Measurements from ENCODE around the gene TNPO3.

DNA sequence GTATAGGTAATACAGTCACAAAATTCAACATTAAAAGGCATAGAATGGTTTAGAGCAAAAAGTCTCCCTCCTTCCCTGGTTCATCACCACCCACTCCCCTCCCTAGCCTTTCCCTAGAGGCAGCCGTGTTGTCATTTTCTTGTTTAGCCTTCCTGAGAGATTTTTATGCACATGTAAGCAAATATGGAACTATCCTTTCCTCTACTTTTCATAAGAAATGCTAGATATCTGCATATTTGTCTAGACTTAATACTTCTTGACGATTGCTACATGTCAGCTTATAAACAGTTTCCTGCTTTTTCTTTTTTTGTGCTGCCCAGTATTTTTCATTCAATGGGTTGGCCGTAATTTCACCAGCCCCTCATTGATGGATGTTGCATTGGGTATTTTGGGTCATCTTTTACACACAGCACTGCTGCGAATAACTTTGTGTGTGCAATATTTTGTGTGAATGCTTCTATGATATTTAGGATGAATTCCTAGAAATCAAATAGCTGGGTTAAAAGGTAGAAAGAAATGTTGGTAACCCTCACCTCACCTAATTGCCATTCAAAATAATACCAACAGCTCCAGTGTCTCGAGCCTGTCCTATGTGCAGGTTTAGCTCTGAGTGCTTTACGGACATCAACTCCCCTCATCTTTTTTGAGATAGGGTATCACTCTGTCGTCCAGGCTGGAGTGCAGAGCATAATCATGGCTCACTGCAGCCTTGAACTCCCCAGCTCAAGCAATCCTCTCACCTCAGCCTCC, 110.2 kb downstream of the TNPO3 start:
- TF ChIP-seq, protein P1, sequence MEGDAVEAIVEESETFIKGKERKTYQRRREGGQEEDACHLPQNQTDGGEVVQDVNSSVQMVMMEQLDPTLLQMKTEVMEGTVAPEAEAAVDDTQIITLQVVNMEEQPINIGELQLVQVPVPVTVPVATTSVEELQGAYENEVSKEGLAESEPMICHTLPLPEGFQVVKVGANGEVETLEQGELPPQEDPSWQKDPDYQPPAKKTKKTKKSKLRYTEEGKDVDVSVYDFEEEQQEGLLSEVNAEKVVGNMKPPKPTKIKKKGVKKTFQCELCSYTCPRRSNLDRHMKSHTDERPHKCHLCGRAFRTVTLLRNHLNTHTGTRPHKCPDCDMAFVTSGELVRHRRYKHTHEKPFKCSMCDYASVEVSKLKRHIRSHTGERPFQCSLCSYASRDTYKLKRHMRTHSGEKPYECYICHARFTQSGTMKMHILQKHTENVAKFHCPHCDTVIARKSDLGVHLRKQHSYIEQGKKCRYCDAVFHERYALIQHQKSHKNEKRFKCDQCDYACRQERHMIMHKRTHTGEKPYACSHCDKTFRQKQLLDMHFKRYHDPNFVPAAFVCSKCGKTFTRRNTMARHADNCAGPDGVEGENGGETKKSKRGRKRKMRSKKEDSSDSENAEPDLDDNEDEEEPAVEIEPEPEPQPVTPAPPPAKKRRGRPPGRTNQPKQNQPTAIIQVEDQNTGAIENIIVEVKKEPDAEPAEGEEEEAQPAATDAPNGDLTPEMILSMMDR (IDR thresholded peaks at IDR 0.05) = no peak
- TF ChIP-seq POLR2A (IDR thresholded peaks at IDR 0.05) = no peak
